ENCODE measurements around the gene FAF1.

Gene FAF1

GRCh38 chr1:50427086-50427817 lies 532.8 kb downstream of the FAF1 start:
- H3K27me3 ChIP-seq (ENCODE audit: insufficient read depth, low read length), result peaks cover 100% of the 10 kb centered on the region

GRCh38 chr1:50426702-50427085 lies 533.4 kb downstream of the FAF1 start:
- Histone ChIP-seq H3K4me1 (ENCODE audit: insufficient read depth, low read length) (peaks cover 3% of the 10 kb centered on the region; the same call in 1 of the 2 replicates), H3K4me3 (ENCODE audit: low read length) (no peak overlapping the region), H3K9me3 (ENCODE audit: insufficient read depth, low read depth, low read length) (peaks cover 17% of the 10 kb centered on the region; the same call in 1 of the 2 replicates), H3K27me3 (ENCODE audit: insufficient read depth, low read length) (peaks cover 100% of the 10 kb centered on the region), H3K9ac (ENCODE audit: low read depth, low read length) (no peak overlapping the region), H3K36me3 (ENCODE audit: insufficient read depth, low read depth, low read length) (no peaks in the 10 kb centered on the region), H3K27ac (ENCODE audit: low read length) (no peak overlapping the region)

More at GRCh38 chr1:50427086-50427817, 532.8 kb downstream of the FAF1 start:
- Histone ChIP-seq H3K9ac (ENCODE audit: low read depth, low read length) (no peak overlapping the region), H3K4me3 (ENCODE audit: low read length) (0 out of 2 replicates have a peak overlapping the region, but pooled peaks have one; percentile 5), H3K9me3 (ENCODE audit: insufficient read depth, low read depth, low read length) (peaks cover 12% of the 10 kb centered on the region; the same call in 1 of the 2 replicates), H3K36me3 (ENCODE audit: insufficient read depth, low read depth, low read length) (no peaks in the 10 kb centered on the region), H3K27ac (ENCODE audit: low read length) (no peak overlapping the region), H3K4me1 (ENCODE audit: insufficient read depth, low read length) (peaks cover 3% of the 10 kb centered on the region; the same call in 1 of the 2 replicates)

- H3K27me3 ChIP-seq (ENCODE audit: insufficient read depth, low read length), result peaks cover 100% of the 10 kb centered on the region
- no peak overlapping the region for H3K9ac ChIP-seq (ENCODE audit: low read depth, low read length)
- H3K4me1 ChIP-seq (ENCODE audit: insufficient read depth, low read length), result peaks cover 3% of the 10 kb centered on the region; the same call in 1 of the 2 replicates
- H3K36me3 ChIP-seq (ENCODE audit: insufficient read depth, low read depth, low read length), result no peaks in the 10 kb centered on the region
- no peak overlapping the region for H3K4me3 ChIP-seq (ENCODE audit: low read length)
- peaks cover 17% of the 10 kb centered on the region; the same call in 1 of the 2 replicates for H3K9me3 ChIP-seq (ENCODE audit: insufficient read depth, low read depth, low read length)
- H3K27ac ChIP-seq (ENCODE audit: low read length), result no peak overlapping the region
Measured at GRCh38 chr1:50426108-50426700, 533.9 kb downstream of the FAF1 start.

GRCh38 chr1:50425376-50426107 lies 534.5 kb downstream of the FAF1 start:
- H3K9me3 ChIP-seq (ENCODE audit: insufficient read depth, low read depth, low read length), result peaks cover 17% of the 10 kb centered on the region; the same call in 1 of the 2 replicates
- peaks cover 3% of the 10 kb centered on the region; the same call in 1 of the 2 replicates for H3K4me1 ChIP-seq (ENCODE audit: insufficient read depth, low read length)
- H3K27me3 ChIP-seq (ENCODE audit: insufficient read depth, low read length), result peaks cover 100% of the 10 kb centered on the region
- no peak overlapping the region for H3K9ac ChIP-seq (ENCODE audit: low read depth, low read length)
- H3K36me3 ChIP-seq (ENCODE audit: insufficient read depth, low read depth, low read length), result no peaks in the 10 kb centered on the region
- H3K4me3 ChIP-seq (ENCODE audit: low read length), result no peak overlapping the region
- H3K27ac ChIP-seq (ENCODE audit: low read length), result no peak overlapping the region

GRCh38 chr1:50424884-50425375 lies 535.1 kb downstream of the FAF1 start:
- Histone ChIP-seq H3K4me3 (ENCODE audit: low read length) (no peak overlapping the region), H3K27ac (ENCODE audit: low read length) (no peak overlapping the region), H3K4me1 (ENCODE audit: insufficient read depth, low read length) (no peaks in the 10 kb centered on the region), H3K36me3 (ENCODE audit: insufficient read depth, low read depth, low read length) (no peaks in the 10 kb centered on the region), H3K9ac (ENCODE audit: low read depth, low read length) (no peak overlapping the region), H3K9me3 (ENCODE audit: insufficient read depth, low read depth, low read length) (peaks cover 17% of the 10 kb centered on the region; the same call in 1 of the 2 replicates), H3K27me3 (ENCODE audit: insufficient read depth, low read length) (peaks cover 100% of the 10 kb centered on the region)

- Histone ChIP-seq H3K27ac (ENCODE audit: low read length) (no peak overlapping the region), H3K9me3 (ENCODE audit: insufficient read depth, low read depth, low read length) (peaks cover 17% of the 10 kb centered on the region; the same call in 1 of the 2 replicates), H3K9ac (ENCODE audit: low read depth, low read length) (no peak overlapping the region), H3K4me3 (ENCODE audit: low read length) (no peak overlapping the region), H3K4me1 (ENCODE audit: insufficient read depth, low read length) (no peaks in the 10 kb centered on the region), H3K27me3 (ENCODE audit: insufficient read depth, low read length) (peaks cover 100% of the 10 kb centered on the region), H3K36me3 (ENCODE audit: insufficient read depth, low read depth, low read length) (no peaks in the 10 kb centered on the region)
Measured at GRCh38 chr1:50424045-50424883, 535.8 kb downstream of the FAF1 start.

GRCh38 chr1:50423670-50424000 lies 536.4 kb downstream of the FAF1 start:
- Histone ChIP-seq H3K4me1 (ENCODE audit: insufficient read depth, low read length) (no peaks in the 10 kb centered on the region), H3K4me3 (ENCODE audit: low read length) (peak overlapping the region; percentile 60; the same call in 1 of the 2 replicates), H3K27ac (ENCODE audit: low read length) (no peak overlapping the region), H3K9ac (ENCODE audit: low read depth, low read length) (no peak overlapping the region), H3K36me3 (ENCODE audit: insufficient read depth, low read depth, low read length) (no peaks in the 10 kb centered on the region), H3K9me3 (ENCODE audit: insufficient read depth, low read depth, low read length) (peaks cover 17% of the 10 kb centered on the region; the same call in 1 of the 2 replicates), H3K27me3 (ENCODE audit: insufficient read depth, low read length) (peaks cover 100% of the 10 kb centered on the region)

- no peak within 1 kb of the TSS for H3K27ac ChIP-seq (ENCODE audit: low read length)
- no peaks in the 10 kb centered on the region for H3K4me1 ChIP-seq (ENCODE audit: insufficient read depth, low read length)
- H3K4me3 ChIP-seq (ENCODE audit: low read length), result peak within 1 kb of the TSS; percentile 60
- no peaks in the 10 kb centered on the region for H3K36me3 ChIP-seq (ENCODE audit: insufficient read depth, low read depth, low read length)
- peaks cover 15% of the 10 kb centered on the region; the same call in 1 of the 2 replicates for H3K9me3 ChIP-seq (ENCODE audit: insufficient read depth, low read depth, low read length)
- H3K9ac ChIP-seq (ENCODE audit: low read depth, low read length), result no peak within 1 kb of the TSS
- H3K27me3 ChIP-seq (ENCODE audit: insufficient read depth, low read length), result peaks cover 100% of the 10 kb centered on the region
Measured at GRCh38 chr1:50422946-50423669, 537.0 kb downstream of the FAF1 start, which contains the start of gene DMRTA2. DMRTA2 (minus strand) TSS chr1:50423443; CDS start chr1:50421536, 1,907 bp downstream.

- Histone ChIP-seq H3K9me3 (ENCODE audit: insufficient read depth, low read depth, low read length) (peaks cover 13% of the 10 kb centered on the region; the same call in 1 of the 2 replicates), H3K4me3 (ENCODE audit: low read length) (peak overlapping the region; percentile 60), H3K4me1 (ENCODE audit: insufficient read depth, low read length) (no peaks in the 10 kb centered on the region), H3K36me3 (ENCODE audit: insufficient read depth, low read depth, low read length) (no peaks in the 10 kb centered on the region), H3K27ac (ENCODE audit: low read length) (no peak overlapping the region), H3K27me3 (ENCODE audit: insufficient read depth, low read length) (peaks cover 100% of the 10 kb centered on the region), H3K9ac (ENCODE audit: low read depth, low read length) (no peak overlapping the region)
Measured at GRCh38 chr1:50422675-50422945, 537.5 kb downstream of the FAF1 start.

- Histone ChIP-seq H3K9me3 (ENCODE audit: insufficient read depth, low read depth, low read length) (peaks cover 11% of the 10 kb centered on the region; the same call in 1 of the 2 replicates), H3K4me3 (ENCODE audit: low read length) (peak overlapping the region; percentile 60), H3K4me1 (ENCODE audit: insufficient read depth, low read length) (no peaks in the 10 kb centered on the region), H3K36me3 (ENCODE audit: insufficient read depth, low read depth, low read length) (no peaks in the 10 kb centered on the region), H3K9ac (ENCODE audit: low read depth, low read length) (no peak overlapping the region), H3K27me3 (ENCODE audit: insufficient read depth, low read length) (peaks cover 100% of the 10 kb centered on the region), H3K27ac (ENCODE audit: low read length) (no peak overlapping the region)
Measured at GRCh38 chr1:50421768-50422674, 538.0 kb downstream of the FAF1 start.

Data from iPS-20b (cell line).